NCI-H2196 treated with DMSO at 0.1 percent for 48 hours (cell line): ENCODE results near the gene COG4.

Experiments
- DNase-seq: peaks from one replicate; lab custom pipeline; 2025; ENCODE audit not compliant: unreplicated experiment; lab: John Stamatoyannopoulos, UW

COG4 gene

GRCh38 chr16:70434484-70435260 lies 88.7 kb downstream of the COG4 start:
- DNase-seq = no peak

DNA sequence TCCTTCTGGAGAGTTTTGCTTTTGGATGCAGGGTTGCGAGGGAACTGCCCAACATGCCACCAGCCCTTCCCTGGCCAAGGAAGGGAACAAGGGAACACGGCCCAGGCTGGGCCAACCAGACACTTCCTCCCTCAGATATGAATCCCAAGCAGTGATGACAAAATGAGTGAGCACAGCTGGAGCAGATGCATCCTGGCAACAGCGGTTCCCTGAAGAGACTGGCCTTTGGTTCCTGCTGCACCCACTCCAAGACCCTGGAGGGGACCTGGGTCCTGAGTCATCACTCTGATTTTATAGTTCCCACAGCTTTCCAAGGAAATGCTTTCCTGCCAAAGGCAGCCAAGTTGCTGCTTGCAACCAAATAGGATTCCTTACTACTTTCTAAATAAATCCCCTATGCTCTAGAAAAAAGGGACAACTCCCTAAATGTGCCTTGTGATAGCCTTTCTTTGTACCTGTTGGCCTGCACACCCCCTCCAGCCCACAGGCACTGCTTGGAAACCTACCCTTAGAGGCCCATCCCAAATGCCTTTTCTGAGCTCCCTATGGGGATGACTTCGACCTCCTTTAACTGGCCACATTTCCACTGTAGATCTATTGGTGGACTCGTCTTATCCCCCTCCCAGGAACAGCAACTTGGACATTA lies 89.8 kb downstream of the COG4 start:
- DNase-seq = no peak

DNA sequence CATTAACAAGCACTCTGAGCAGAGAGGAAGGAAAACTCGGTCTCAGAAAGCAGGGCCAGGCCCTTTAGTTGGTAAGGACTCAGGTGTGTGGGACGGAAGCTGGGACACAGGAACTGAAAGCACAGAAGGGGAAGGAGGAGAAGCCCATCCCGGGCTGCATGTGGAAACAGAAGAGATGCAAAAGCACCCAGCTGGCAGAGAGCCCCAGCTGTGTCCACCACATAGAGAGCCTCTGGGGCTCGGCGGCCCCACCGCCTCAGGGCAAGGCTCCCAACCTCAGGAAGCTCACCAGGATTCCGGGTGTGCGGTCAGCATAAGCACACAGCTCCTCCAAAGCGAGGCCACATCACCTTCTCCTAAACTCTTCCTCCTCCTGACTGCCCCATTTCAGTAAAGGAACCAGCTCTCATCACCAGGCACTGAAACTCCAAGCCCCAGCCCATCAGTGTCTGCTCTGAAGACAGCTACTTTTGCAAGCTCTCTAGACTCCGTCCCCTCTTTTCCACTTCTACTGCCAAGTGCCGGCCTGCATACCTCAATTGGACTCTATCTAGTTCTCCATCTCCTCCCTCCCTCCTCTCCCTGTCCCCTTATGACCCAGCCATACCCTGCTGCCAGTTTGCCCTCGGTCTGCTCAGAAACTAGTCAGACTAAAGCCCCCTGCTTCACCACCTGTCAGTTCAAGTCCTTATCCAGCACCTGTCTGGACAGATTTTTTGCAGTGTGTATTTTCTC lies 90.5 kb downstream of the COG4 start:
- no peak for DNase-seq

- DNase-seq = no peak
Observed at GRCh38 chr16:70432356-70432722, 91.0 kb downstream of the COG4 start.

- DNase-seq = no peak
Observed at GRCh38 chr16:70430667-70431536, 92.5 kb downstream of the COG4 start.
